ENCODE measurements around the gene YBEY.

DNA sequence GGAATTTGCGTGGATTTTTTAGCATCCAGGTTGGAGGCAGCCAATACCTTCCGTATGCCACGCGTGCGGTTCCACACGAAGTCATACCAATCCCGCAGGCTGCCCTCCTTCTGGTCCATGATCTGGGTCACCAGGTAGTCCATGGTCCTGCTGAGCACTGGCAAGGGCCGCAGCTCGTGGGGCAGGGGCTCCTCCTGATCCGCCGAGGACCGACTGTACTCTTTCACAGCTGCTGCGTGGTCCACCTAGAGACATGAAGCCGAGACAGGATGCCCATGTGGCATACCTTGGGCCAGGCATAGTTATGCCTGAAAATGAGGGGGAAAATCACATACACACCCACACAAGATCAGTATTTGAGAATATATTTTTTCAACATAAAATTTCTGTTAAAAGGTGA lies 12.8 kb upstream of the YBEY start:
- TF ChIP-seq CTCF (conservative IDR thresholded peaks at IDR 0.05 in 1 of 2, IDR thresholded peaks at IDR 0.05 in 1 of 2; ENCODE audit: low read depth in 1 of 2, low read length in 2 of 2): no peak
- TF ChIP-seq EZH2 (IDR thresholded peaks at IDR 0.05; ENCODE audit: low read length, missing control alignments): no peak
